NB4 (cell line): ENCODE measurements around the gene LTK.

Experiments
- DNase-seq: peaks from one replicate; pipeline ENCODE4 v3.0.0; 2010; ENCODE audit warnings: low read depth
- H3K4me3 ChIP-seq: one replicate; pipeline ENCODE4 v1.5.1; 2011; ENCODE audit warnings: mild to moderate bottlenecking, low read depth, low read length, moderate library complexity
- MYC ChIP-seq: IDR thresholded peaks from 2 replicates; pipeline ENCODE4 v1.6.1; 2011; ENCODE audit warnings: low read depth, low read length
- POLR2A ChIP-seq: IDR thresholded peaks from 2 replicates; pipeline ENCODE4 v1.6.1; 2011; ENCODE audit warnings: mild to moderate bottlenecking; ENCODE audit not compliant: insufficient read length; ENCODE audit errors: extremely low read depth
- TF ChIP-seq, protein P1 (sequence below): IDR thresholded peaks from one replicate; pipeline ENCODE4 v1.5.1; 2012; ENCODE audit warnings: low read depth, low read length
- TF ChIP-seq, protein P2 (sequence below): IDR thresholded peaks from 2 replicates; pipeline ENCODE4 v1.6.1; 2011; ENCODE audit warnings: low read depth, low read length

Gene LTK

DNA sequence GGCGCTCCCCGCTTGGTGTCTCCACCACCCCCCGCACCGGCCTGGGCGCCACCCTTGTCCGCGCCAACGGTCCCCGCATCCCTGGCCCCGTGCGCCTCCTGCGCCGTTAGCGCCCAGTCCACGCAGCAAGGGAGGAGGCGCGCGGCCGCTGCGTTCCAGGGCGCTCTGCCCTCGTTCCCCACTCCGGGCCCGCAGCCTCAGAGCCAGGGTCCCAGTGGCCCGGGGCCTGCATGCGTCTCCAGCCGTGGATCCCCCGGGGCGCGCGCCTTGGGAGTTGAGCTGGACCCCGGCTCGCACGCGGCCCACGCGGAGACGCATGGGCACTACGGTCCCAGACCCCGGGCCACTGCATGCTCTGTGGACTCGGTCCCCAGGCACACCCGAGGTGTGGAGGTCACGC lies 27.3 kb downstream of the LTK start:
- DNase-seq = no peak
- TF ChIP-seq, protein P1, sequence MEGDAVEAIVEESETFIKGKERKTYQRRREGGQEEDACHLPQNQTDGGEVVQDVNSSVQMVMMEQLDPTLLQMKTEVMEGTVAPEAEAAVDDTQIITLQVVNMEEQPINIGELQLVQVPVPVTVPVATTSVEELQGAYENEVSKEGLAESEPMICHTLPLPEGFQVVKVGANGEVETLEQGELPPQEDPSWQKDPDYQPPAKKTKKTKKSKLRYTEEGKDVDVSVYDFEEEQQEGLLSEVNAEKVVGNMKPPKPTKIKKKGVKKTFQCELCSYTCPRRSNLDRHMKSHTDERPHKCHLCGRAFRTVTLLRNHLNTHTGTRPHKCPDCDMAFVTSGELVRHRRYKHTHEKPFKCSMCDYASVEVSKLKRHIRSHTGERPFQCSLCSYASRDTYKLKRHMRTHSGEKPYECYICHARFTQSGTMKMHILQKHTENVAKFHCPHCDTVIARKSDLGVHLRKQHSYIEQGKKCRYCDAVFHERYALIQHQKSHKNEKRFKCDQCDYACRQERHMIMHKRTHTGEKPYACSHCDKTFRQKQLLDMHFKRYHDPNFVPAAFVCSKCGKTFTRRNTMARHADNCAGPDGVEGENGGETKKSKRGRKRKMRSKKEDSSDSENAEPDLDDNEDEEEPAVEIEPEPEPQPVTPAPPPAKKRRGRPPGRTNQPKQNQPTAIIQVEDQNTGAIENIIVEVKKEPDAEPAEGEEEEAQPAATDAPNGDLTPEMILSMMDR = no peak
- no peak for TF ChIP-seq POLR2A
- no peak for TF ChIP-seq MYC
- TF ChIP-seq, protein P2, sequence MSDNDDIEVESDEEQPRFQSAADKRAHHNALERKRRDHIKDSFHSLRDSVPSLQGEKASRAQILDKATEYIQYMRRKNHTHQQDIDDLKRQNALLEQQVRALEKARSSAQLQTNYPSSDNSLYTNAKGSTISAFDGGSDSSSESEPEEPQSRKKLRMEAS = no peak
- no peak overlapping the region for H3K4me3 ChIP-seq

DNA sequence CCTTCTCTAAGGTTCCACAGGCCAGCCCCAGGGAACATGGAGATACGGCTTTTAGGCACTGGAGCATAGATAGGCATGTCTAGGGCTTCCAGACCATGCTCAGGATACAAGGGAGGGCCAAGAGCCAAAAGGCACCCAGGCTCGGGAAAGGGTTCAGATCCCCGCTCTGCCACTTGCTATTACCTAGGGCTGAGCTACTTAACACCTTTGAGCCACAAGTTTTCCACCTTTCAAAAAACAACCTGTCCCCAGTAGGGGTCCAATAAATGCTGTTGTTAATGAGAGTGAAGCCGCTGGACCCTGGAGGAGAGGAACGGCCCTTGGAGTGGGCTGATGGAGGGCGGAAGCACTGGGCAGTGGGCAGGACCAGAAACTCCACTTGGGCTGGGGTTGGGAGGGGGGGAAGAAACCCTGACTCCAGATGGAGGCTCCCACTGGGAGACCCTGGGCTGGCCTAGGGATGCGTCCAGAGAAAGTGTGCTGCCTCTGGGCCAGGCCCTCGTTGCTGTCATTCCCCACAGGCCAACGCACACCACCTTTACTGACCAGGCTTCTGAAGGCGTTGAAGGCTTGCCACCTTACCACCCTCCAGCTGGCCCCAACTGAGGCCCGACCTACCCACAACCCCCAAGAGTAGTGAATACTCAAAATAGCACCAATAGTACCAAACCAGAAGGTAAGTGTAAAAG lies 28.5 kb downstream of the LTK start:
- TF ChIP-seq, protein P2 = no peak
- TF ChIP-seq, protein P1 = no peak
- TF ChIP-seq MYC (no peak), POLR2A (no peak)
- no peak overlapping the region for H3K4me3 ChIP-seq
- no peak for DNase-seq

DNA sequence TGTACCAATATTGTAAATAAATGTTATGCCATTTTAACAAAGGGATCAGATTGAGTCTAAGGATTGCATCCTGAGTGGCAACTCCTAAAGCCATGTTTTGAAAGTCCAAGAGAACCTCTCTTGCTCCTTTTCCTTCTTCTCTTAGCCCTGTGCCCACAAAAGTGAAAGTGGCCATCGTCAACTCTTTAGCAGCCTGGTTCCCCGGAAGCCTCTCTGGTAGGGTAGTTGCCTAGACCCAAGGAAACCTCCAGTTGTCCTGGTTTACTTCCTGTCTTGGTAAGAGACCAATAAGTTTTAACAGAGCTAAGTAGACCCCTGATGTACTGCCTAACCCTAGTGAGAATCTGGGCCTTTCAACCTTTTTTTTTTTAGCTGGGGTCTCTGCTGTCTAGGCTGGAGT lies 30.1 kb downstream of the LTK start:
- TF ChIP-seq, protein P2 = no peak
- TF ChIP-seq MYC = no peak
- TF ChIP-seq, protein P1 = no peak
- no peak for TF ChIP-seq POLR2A
- DNase-seq = no peak
- H3K4me3 ChIP-seq = no peak overlapping the region

DNA sequence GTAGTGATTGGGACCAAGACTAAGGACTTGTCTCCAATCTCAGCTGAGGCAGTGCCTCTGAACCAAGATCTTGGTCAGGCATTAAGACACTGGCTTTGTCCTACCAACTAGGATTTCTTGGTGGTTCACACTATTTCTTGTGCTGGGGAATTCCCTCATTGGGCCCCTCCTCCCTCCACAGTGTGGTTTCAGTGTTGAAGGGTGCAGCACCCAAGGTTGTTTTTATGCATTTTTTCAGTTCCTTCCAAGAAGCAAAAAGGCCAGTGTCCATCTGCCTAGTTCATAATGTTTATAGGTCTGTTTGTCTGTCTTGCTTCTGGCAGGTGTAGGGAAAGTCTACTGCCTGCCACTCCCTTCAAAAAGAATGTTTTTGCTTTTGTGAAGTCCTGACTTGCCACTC lies 30.5 kb downstream of the LTK start:
- no peak overlapping the region for H3K4me3 ChIP-seq
- TF ChIP-seq MYC (no peak), POLR2A (no peak)
- TF ChIP-seq, protein P1 = no peak
- TF ChIP-seq, protein P2 = no peak
- no peak for DNase-seq

DNA sequence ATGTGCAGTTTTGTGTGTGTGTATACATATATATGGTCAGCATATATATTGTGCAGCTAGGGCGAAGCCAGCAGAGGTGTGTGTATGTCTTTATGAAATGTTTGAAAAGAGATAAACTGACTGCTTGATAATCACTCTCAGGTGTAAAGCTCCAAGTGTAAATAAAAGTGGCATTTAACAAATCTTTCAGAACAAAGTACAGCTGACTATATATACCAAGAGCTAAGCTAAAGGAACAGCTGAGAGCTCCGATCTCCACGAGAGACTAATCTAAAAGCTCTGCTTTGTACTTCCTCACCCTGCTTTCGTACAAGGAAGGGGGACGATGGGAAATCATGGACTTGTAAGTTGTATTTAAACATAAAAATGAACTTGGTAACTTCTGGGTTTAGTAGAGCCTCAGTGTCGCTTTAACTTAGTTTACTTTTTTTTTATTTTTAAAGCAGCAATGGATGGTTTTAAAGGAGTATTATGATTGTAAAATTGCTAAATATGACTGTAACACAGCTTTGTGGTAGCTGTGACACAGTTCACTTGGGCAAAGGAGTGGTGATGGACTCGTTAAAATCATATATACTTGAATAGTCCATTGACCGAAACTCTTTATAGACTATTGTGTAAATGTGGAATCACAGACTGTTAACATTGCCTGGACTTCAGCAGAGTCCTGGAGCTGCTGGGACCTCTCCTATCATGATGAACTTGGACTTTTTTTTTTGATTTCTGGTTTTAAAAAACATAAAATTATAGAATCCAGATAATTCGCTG lies 31.3 kb downstream of the LTK start:
- H3K4me3 ChIP-seq = no peak overlapping the region
- DNase-seq = no peak
- no peak for TF ChIP-seq MYC
- no peak for TF ChIP-seq POLR2A
- TF ChIP-seq, protein P2 = no peak
- TF ChIP-seq, protein P1 = no peak
